ENCODE results near the gene ABLIM3. TPM values are rescaled to one million over a fixed set of nuclear protein-coding genes. Genes with fewer than 3 reads are reported as not detected.

Gene ABLIM3
- total and polyA plus RNA-seq, 2 of the 8 experiments (the other 6 are each of a cell fraction or from before 2014, with no cell fraction given): 0.36 to 0.56 TPM

GRCh38 chr5:149221731-149222342 lies 80.5 kb downstream of the ABLIM3 start:
- WGBS, 2 experiments (ENCODE audit: extremely low coverage in 1 of 2, insufficient coverage in 1 of 2, insufficient read length in 1 of 2, insufficient replicate concordance in 2 of 2, low coverage in 1 of 2, low lambda C conversion rate in 2 of 2, missing lambda C conversion rate in 1 of 2): 89% methylated on average over 4 of the region's 4 CpGs; no CpG with 5 or more reads in 1 of the 2 experiments

More at GRCh38 chr5:149221731-149222342, 80.5 kb downstream of the ABLIM3 start:
- Histone ChIP-seq H2BK120ac (replicated peaks; ENCODE audit: low read depth, low read length) (no peak overlapping the region), H3K4ac (replicated peaks; ENCODE audit: insufficient read length, low read depth, low read length) (no peak overlapping the region), H3K14ac (ENCODE audit: insufficient read length) (no peak overlapping the region), H4K20me1 (replicated peaks in 1 of 2; ENCODE audit: control insufficient read depth in 1 of 2, insufficient read depth in 2 of 2, low read length in 2 of 2) (no peaks in the 10 kb centered on the region), H3K9me3 (ENCODE audit: insufficient read depth in 2 of 2, low read depth in 1 of 2, low read length in 1 of 2) (no peaks in the 10 kb centered on the region), H3K56ac (replicated peaks; ENCODE audit: insufficient read length, low read depth, low read length) (no peak overlapping the region), H3K27ac (ENCODE audit: low read depth, low read length) (no peak overlapping the region), H3K4me2 (ENCODE audit: insufficient read depth in 1 of 2, low read depth in 2 of 2, low read length in 2 of 2) (no peak overlapping the region), H3K4me3 (ENCODE audit: extremely low read depth in 1 of 4, insufficient read depth in 2 of 4, low read depth in 3 of 4, low read length in 4 of 4) (no peak overlapping the region), H3K23ac (ENCODE audit: insufficient read length) (no peak overlapping the region), H4K8ac (ENCODE audit: extremely low read depth, insufficient read depth, low read length) (no peak overlapping the region), H3K9ac (replicated peaks in 1 of 4; ENCODE audit: extremely low read depth in 1 of 4, low read depth in 3 of 4, low read length in 3 of 4) (no peak overlapping the region), H2AK5ac (ENCODE audit: low read depth, low read length) (no peak overlapping the region), H3K27me3 (replicated peaks in 1 of 4; ENCODE audit: control insufficient read depth in 3 of 4, extremely low read depth in 1 of 4, insufficient read depth in 3 of 4, low read length in 3 of 4) (no peaks in the 10 kb centered on the region), H4K91ac (replicated peaks; ENCODE audit: insufficient read length, low read length) (no peak overlapping the region), H3K23me2 (ENCODE audit: low read depth, low read length) (no peaks in the 10 kb centered on the region), H3K18ac (ENCODE audit: extremely low read depth, low read length) (no peak overlapping the region), H3K36me3 (ENCODE audit: control insufficient read depth in 2 of 4, insufficient read depth in 4 of 4, low read length in 3 of 4) (no peaks in the 10 kb centered on the region), H2BK5ac (ENCODE audit: low read depth, low read length) (no peak overlapping the region), H2BK15ac (ENCODE audit: low read length) (no peak overlapping the region), H4K5ac (ENCODE audit: insufficient read length, low read depth, low read length) (no peak overlapping the region), H3K79me1 (ENCODE audit: low read depth, low read length) (no peaks in the 10 kb centered on the region), H3K79me2 (ENCODE audit: control insufficient read depth in 1 of 2, insufficient read depth in 2 of 2, low read length in 2 of 2) (no peaks in the 10 kb centered on the region), H3K4me1 (replicated peaks in 1 of 4; ENCODE audit: control insufficient read depth in 3 of 4, insufficient read depth in 4 of 4, low read length in 3 of 4) (no peaks in the 10 kb centered on the region), H2BK12ac (ENCODE audit: low read depth, low read length) (no peak overlapping the region), H2BK20ac (ENCODE audit: low read length) (no peak overlapping the region), H2AFZ (ENCODE audit: low read length) (no peak overlapping the region)
- DNase-seq (ENCODE audit: low read depth in 1 of 2, low spot score in 2 of 2) (no peak), FAIRE-seq (no peak)
- ChIA-PET POLR2A (ENCODE audit: partially characterized antibody) (interaction anchor here (1.0 kb wide), 1 partner anchor 8 kb away, joined by 3 read pairs; no protein-coding TSS in a partner anchor), CTCF (ENCODE audit: partially characterized antibody) (interaction anchor here (0.6 to 2.7 kb wide), 8 partner anchors 9 to 480 kb away, joined by 3 to 12 read pairs (median 5); partner anchors contain the start of gene ABLIM3)
- TF ChIP-seq HDAC6 (IDR thresholded peaks at IDR 0.05; ENCODE audit: low read depth, low read length) (no peak), BCL11A (IDR thresholded peaks at IDR 0.05; ENCODE audit: low read depth in 2 of 2, low read length in 2 of 2) (no peak), BACH1 (IDR thresholded peaks at IDR 0.05; ENCODE audit: low read length) (no peak), SP2 (IDR thresholded peaks at IDR 0.05; ENCODE audit: low read length) (no peak)
